GM12878 (cell line): ENCODE measurements around the gene COMMD3. TPM values are rescaled to one million over a fixed set of nuclear protein-coding genes. Genes with fewer than 3 reads are reported as not detected.
A peak's percentile ranks its signal among the peaks of the same experiment; 100 is the strongest.

Source experiments
- ATAC-seq: fragments of 200-7000 bp; cut with Tn5 transposase; 3 replicates; pipeline ENCODE4 v1.9.1; 2020; ENCODE audit warnings: mild to moderate bottlenecking, moderate library complexity
- BruUV-seq: library from RNA; stranded (reverse); fragments of 400-500 nt; replicated peaks from 2 replicates; lab custom pipeline; 2021; lab: Mats Ljungman, UMichigan
- CTCF ChIA-PET: fragments of 300-600 bp; sonication (Branson Sonifier 250); formaldehyde crosslinking; extraction: SDS; loops from one replicate; lab custom pipeline; 2021; ENCODE audit warnings: inconsistent platforms; lab: Yijun Ruan, JAX
- POLR2A ChIA-PET: fragments of 350-600 bp; formaldehyde crosslinking; extraction: SDS; loops from one replicate; lab custom pipeline; 2021; ENCODE audit warnings: inconsistent platforms; lab: Charles Lee
- RAD21 ChIA-PET: fragments of 300-600 bp; sonication (Branson Sonifier 250); formaldehyde crosslinking; loops from one replicate; lab custom pipeline; 2023; ENCODE audit warnings: antibody characterized with exemption; ENCODE audit not compliant: unreplicated experiment; lab: Charles Lee
- SMC1A ChIA-PET: fragments of 300-600 bp; sonication (Branson Sonifier 250); formaldehyde crosslinking; loops from one replicate; lab custom pipeline; 2023; ENCODE audit not compliant: unreplicated experiment, uncharacterized antibody; lab: Charles Lee
- DNase-seq: peaks from one replicate; pipeline ENCODE4 v3.0.0-alpha.2; 2011; ENCODE audit warnings: low read depth, low spot score
- FAIRE-seq: peaks from 3 replicates; lab custom pipeline; 2011; peaks lifted over from hg19 to GRCh38; lab: Jason Lieb, UNC
- H2AFZ ChIP-seq: 2 replicates; pipeline ENCODE4 v1.6.0; 2011; ENCODE audit warnings: low read depth, low read length, control low read depth; ENCODE audit not compliant: control insufficient read depth
- H3K27ac ChIP-seq: 2 replicates; pipeline ENCODE4 v1.5.1; 2011; ENCODE audit warnings: control low read depth; ENCODE audit not compliant: control insufficient read depth, insufficient read depth
- H3K27me3 ChIP-seq, 2 experiments: replicated peaks in 1 of 2; 2 replicates each; pipeline versions ENCODE4 v1.6.0 to v1.6.1; 2011; ENCODE audit warnings: low read length in 1 of 2; ENCODE audit not compliant: control insufficient read depth in 2 of 2, insufficient read depth in 2 of 2
- H3K36me3 ChIP-seq, 2 experiments: 2 replicates each; pipeline ENCODE4 v1.5.1; 2011; ENCODE audit warnings: low read length in 1 of 2; ENCODE audit not compliant: control insufficient read depth in 2 of 2, insufficient read depth in 2 of 2
- H3K4me1 ChIP-seq: 2 replicates; pipeline ENCODE4 v1.6.1; 2011; ENCODE audit warnings: mild to moderate bottlenecking, low read length, moderate library complexity, mixed read lengths; ENCODE audit not compliant: control insufficient read depth, insufficient read depth
- H3K4me2 ChIP-seq: 2 replicates; pipeline ENCODE4 v1.6.0; 2011; ENCODE audit warnings: control low read depth; ENCODE audit not compliant: control insufficient read depth, insufficient read depth
- H3K4me3 ChIP-seq: fragments of 200-600 bp; sonication (generic); 2 replicates; pipeline ENCODE4 v1.5.1; 2016
- H3K79me2 ChIP-seq: 2 replicates; pipeline ENCODE4 v1.6.0; 2011; ENCODE audit warnings: low read length; ENCODE audit not compliant: control insufficient read depth, insufficient read depth
- H3K9ac ChIP-seq: 2 replicates; pipeline ENCODE4 v1.8.0; 2011; ENCODE audit warnings: low read length, control low read depth, mixed read lengths; ENCODE audit not compliant: control insufficient read depth, insufficient read depth
- H3K9me3 ChIP-seq: replicated peaks from 3 replicates; pipeline ENCODE4 v1.5.1; 2011; ENCODE audit warnings: mild to moderate bottlenecking, low read length; ENCODE audit not compliant: control insufficient read depth, insufficient read depth
- H4K20me1 ChIP-seq: 2 replicates; pipeline ENCODE4 v1.6.0; 2011; ENCODE audit not compliant: control insufficient read depth, insufficient read depth
- ATF7 ChIP-seq: fragments of 450-650 bp; IDR thresholded peaks from 2 replicates; pipeline ENCODE4 v1.6.1; 2016; ENCODE audit warnings: low read depth, mild to moderate bottlenecking
- CBX3 ChIP-seq: fragments of 200-600 bp; sonication (generic); IDR thresholded peaks from 2 replicates; pipeline ENCODE4 v1.6.1; 2016; ENCODE audit warnings: low read depth, borderline replicate concordance
- CBX5 ChIP-seq: sonication (generic); IDR thresholded peaks from 2 replicates; pipeline ENCODE4 v1.6.1; 2016; ENCODE audit warnings: low read depth, moderate library complexity, mild to moderate bottlenecking, inconsistent platforms
- CEBPB ChIP-seq, 2 experiments: fragments of 150-350 bp in 1 of 2; IDR thresholded peaks; 2 replicates each; pipeline ENCODE4 v1.6.1; 2012 to 2014; ENCODE audit warnings: low read depth in 2 of 2, low read length in 2 of 2, borderline replicate concordance in 1 of 2, inconsistent platforms in 1 of 2
- CTCF ChIP-seq, 3 experiments: IDR thresholded peaks in 2 of 3; conservative IDR thresholded peaks in 1 of 3; 2 replicates each; pipeline ENCODE4 v1.5.1; 2011; ENCODE audit warnings: low read depth in 3 of 3, low read length in 3 of 3, mild to moderate bottlenecking in 3 of 3, control low read depth in 2 of 3, moderate library complexity in 2 of 3, inconsistent platforms in 1 of 3, mixed read lengths in 1 of 3; ENCODE audit not compliant: control insufficient read depth in 2 of 3, insufficient read depth in 1 of 3; ENCODE audit errors: extremely low read depth in 1 of 3
- ELK1 ChIP-seq: IDR thresholded peaks from 2 replicates; pipeline ENCODE4 v1.6.1; 2012; ENCODE audit warnings: low read depth, low read length, improper control_type of control experiment
- ESRRA ChIP-seq: IDR thresholded peaks from 2 replicates; pipeline ENCODE4 v1.6.1; 2012; ENCODE audit warnings: mild to moderate bottlenecking, low read length, improper control_type of control experiment
- FOS ChIP-seq: IDR thresholded peaks from 3 replicates; pipeline ENCODE4 v1.6.1; 2011; ENCODE audit warnings: borderline replicate concordance; ENCODE audit not compliant: insufficient read length; ENCODE audit errors: extremely low read depth
- IRF4 ChIP-seq: IDR thresholded peaks from 2 replicates; pipeline ENCODE4 v1.6.1; 2011; ENCODE audit warnings: low read depth, low read length
- MYC ChIP-seq: IDR thresholded peaks from 2 replicates; pipeline ENCODE4 v1.6.1; 2011; ENCODE audit warnings: mild to moderate bottlenecking, low read length, moderate library complexity, inconsistent platforms; ENCODE audit not compliant: insufficient read depth, insufficient replicate concordance, insufficient read length, severe bottlenecking
- NFIC ChIP-seq: IDR thresholded peaks from 2 replicates; pipeline ENCODE4 v1.6.1; 2012; ENCODE audit warnings: low read depth, mild to moderate bottlenecking, inconsistent platforms, low read length, moderate library complexity
- PML ChIP-seq: IDR thresholded peaks from 2 replicates; pipeline ENCODE4 v1.6.1; 2012; ENCODE audit warnings: low read length, inconsistent platforms
- RAD51 ChIP-seq: fragments of 450-650 bp; IDR thresholded peaks from 2 replicates; pipeline ENCODE4 v1.6.1; 2016; ENCODE audit warnings: moderate library complexity, mild to moderate bottlenecking, inconsistent platforms
- TBL1XR1 ChIP-seq: IDR thresholded peaks from 2 replicates; pipeline ENCODE4 v1.6.1; 2012; ENCODE audit warnings: low read depth, low read length, improper control_type of control experiment
- WRNIP1 ChIP-seq: IDR thresholded peaks from 2 replicates; pipeline ENCODE4 v1.6.1; 2011; ENCODE audit warnings: low read depth, low read length, improper control_type of control experiment, borderline replicate concordance
- YBX1 ChIP-seq: fragments of 450-650 bp; IDR thresholded peaks from 2 replicates; pipeline ENCODE4 v1.6.1; 2016; ENCODE audit warnings: antibody characterized with exemption
- YY1 ChIP-seq: IDR thresholded peaks from 2 replicates; pipeline ENCODE4 v1.6.1; 2011; ENCODE audit warnings: low read depth, mild to moderate bottlenecking, low read length
- ZNF274 ChIP-seq: IDR thresholded peaks from one replicate; pipeline ENCODE4 v1.8.0; 2011; ENCODE audit not compliant: insufficient read length, insufficient read depth
- WGBS: methylation state at CpG from one replicate; pipeline ENCODE4 v1.1.6; 2016; ENCODE audit warnings: low lambda C conversion rate; ENCODE audit not compliant: insufficient replicate concordance, insufficient coverage; ENCODE audit errors: missing lambda C conversion rate; 5-methylcytosine and 5-hydroxymethylcytosine counted together
- in situ Hi-C: fragments of 300-500 bp; cut with MboI; formaldehyde crosslinking; loops from 9 replicates; pipeline ENCODE4 v1.14.3; 2018; ENCODE audit warnings: mixed read lengths
- intact Hi-C: fragments of 100-400 bp; cut with micrococcal nuclease; formaldehyde crosslinking; loops from one replicate; pipeline ENCODE4 v1.14.2; 2022; ENCODE audit not compliant: unreplicated experiment
- polyA plus RNA-seq, 11 experiments: library from polyadenylated mRNA; depleted of rRNA in 4 of 11; unstranded in 6 of 11; stranded (reverse) in 5 of 11; fragments of >200 nt; fragmentation: Nextera tagmentation in 4 of 11; fragmentation: Illumina TruSeq in 1 of 11; extraction: Ambion mirVana in 4 of 11; extraction: Trizol in 1 of 11; gene quantifications; 1 replicate in 1 of 11; 2 replicates in 10 of 11; pipeline versions ENCODE4 v1.2.1 to v1.2.3, GENCODE V29; 2011 to 2016; ENCODE audit warnings: inconsistent platforms in 2 of 11, missing spikeins in 2 of 11, low read depth in 1 of 11
- total RNA-seq, 4 experiments: library from RNA; depleted of rRNA in 3 of 4; stranded (reverse); fragments of >200 nt in 3 of 4; fragmentation: Illumina TruSeq in 1 of 4; extraction: Trizol in 1 of 4; gene quantifications; 2 replicates each; pipeline versions ENCODE4 v1.2.1 to v1.2.3, GENCODE V29; 2013 to 2021

The COMMD3 gene
- total and polyA plus RNA-seq, 10 of the 15 experiments (the other 5 are each of a cell fraction or from before 2014, with no cell fraction given), result 64.5 to 248 (median 84.4) TPM

GRCh38 chr10:22317771-22318565 is 1.8 kb downstream of the COMMD3 start (continued):
- no peak for TF ChIP-seq ESRRA

- Histone ChIP-seq H3K9me3 (peaks cover 2% of the 10 kb centered on the region; the same call in 2 of the 3 replicates), H3K9ac (no peak overlapping the region), H3K27ac (no peak overlapping the region), H3K4me3 (no peak overlapping the region), H3K27me3 (peaks cover 3 to 10% of the 10 kb centered on the region in 2 experiments)
- ChIA-PET RAD21 (interaction anchor here (1.1 to 1.5 kb wide), 2 partner anchors 22 to 24 kb away, joined by 3 to 6 read pairs; no protein-coding TSS in a partner anchor), POLR2A (interaction anchor here (1.3 kb wide), 1 partner anchor 21 kb away, joined by 4 read pairs; no protein-coding TSS in a partner anchor), SMC1A (interaction anchor here (1.0 kb wide), 1 partner anchor 118 kb away, joined by 3 read pairs; no protein-coding TSS in a partner anchor)
- ATAC-seq (no peak), DNase-seq (no peak)
- WGBS, result 94% methylated on average over 3 of the region's 3 CpGs
- no TSS peak for BruUV-seq
- TF ChIP-seq ZNF274, result no peak
- no peak for TF ChIP-seq RAD51
- no peak for TF ChIP-seq NFIC
- no peak for TF ChIP-seq ELK1
- TF ChIP-seq CBX3, result no peak
- no peak for TF ChIP-seq PML
- TF ChIP-seq CBX5, result no peak
- TF ChIP-seq YY1, result no peak
- TF ChIP-seq CTCF (IDR thresholded peaks at IDR 0.05 in 2 of 3, conservative IDR thresholded peaks at IDR 0.05 in 1 of 3; ENCODE audit: control insufficient read depth in 2 of 3, extremely low read depth in 1 of 3, insufficient read depth in 1 of 3, low read depth in 3 of 3, low read length in 3 of 3), result no peak
- no peak for TF ChIP-seq IRF4
- TF ChIP-seq WRNIP1, result no peak
- no peak for TF ChIP-seq CEBPB (IDR thresholded peaks at IDR 0.05; ENCODE audit: borderline replicate concordance in 1 of 2, low read depth in 2 of 2, low read length in 2 of 2)
- no peak for TF ChIP-seq ATF7
- TF ChIP-seq MYC, result no peak
- no peak for TF ChIP-seq YBX1
- no peak for TF ChIP-seq TBL1XR1
- TF ChIP-seq FOS, result no peak
- TF ChIP-seq, all 136 proteins: peak for 0
- Histone ChIP-seq H4K20me1 (peaks cover 2% of the 10 kb centered on the region; the same call in 1 of the 2 replicates), H3K4me2 (0 out of 2 replicates have a peak overlapping the region, but pooled peaks have one; percentile 75), H3K79me2 (peaks cover 15% of the 10 kb centered on the region), H3K36me3 (no peaks in the 10 kb centered on the region; a peak in 1 of 4 replicates), H2AFZ (no peak overlapping the region), H3K4me1 (peaks cover 18% of the 10 kb centered on the region)
- FAIRE-seq, result no peak
- intact Hi-C loops (loop anchor here (5.0 to 10.0 kb wide), 4 partner anchors 66 to 824 kb away; partner anchors contain the start of gene PIP4K2A), in situ Hi-C loops (loop anchor here (5.0 kb wide), 2 partner anchors 311 to 791 kb away; partner anchors contain the start of gene SKIDA1)
- CTCF ChIA-PET, result no interaction called here
These were observed 2.6 kb downstream of the COMMD3 start for GRCh38 chr10:22318772-22319171.
